HG03097 (cell line): ENCODE measurements around the gene LRRC3C.
A peak's percentile ranks its signal among the peaks of the same experiment; 100 is the strongest.

Experiments used
- ATAC-seq: cut with Tn5 transposase; IDR thresholded peaks from one replicate; pipeline ENCODE4 v1.9.1; 2021; ENCODE audit not compliant: unreplicated experiment, low FRiP score

LRRC3C gene

GRCh38 chr17:39973496-39973895 is 46.0 kb downstream of the LRRC3C start:
- ATAC-seq: no peak

GRCh38 chr17:39974433-39974832 is 46.9 kb downstream of the LRRC3C start:
- no peak for ATAC-seq

GRCh38 chr17:39975801-39976200 is 48.3 kb downstream of the LRRC3C start:
- no peak for ATAC-seq

GRCh38 chr17:39979016-39979670 is 51.6 kb downstream of the LRRC3C start:
- no peak for ATAC-seq

GRCh38 chr17:39979893-39980350 is 52.4 kb downstream of the LRRC3C start:
- peak; percentile 13 for ATAC-seq

- peak; percentile 94 for ATAC-seq
These were observed 53.0 kb downstream of the LRRC3C start, which contains the start of gene PSMD3 for GRCh38 chr17:39980351-39981206. TSS of gene PSMD3 (plus strand) at chr17:39980807. CDS start at chr17:39980971, 164 bp downstream.

- no peak for ATAC-seq
These were observed 53.7 kb downstream of the LRRC3C start for GRCh38 chr17:39981207-39981741.

- no peak for ATAC-seq
These were observed 54.3 kb downstream of the LRRC3C start for GRCh38 chr17:39981766-39982375.

- no peak for ATAC-seq
These were observed 60.8 kb downstream of the LRRC3C start for GRCh38 chr17:39988206-39988810.

- ATAC-seq: no peak
These were observed 66.9 kb downstream of the LRRC3C start for GRCh38 chr17:39994448-39994847.
